Tibial nerve (tissue), 4 donors: ENCODE results near the gene CRYBG1.

Experiments
- CTCF ChIP-seq, 5 experiments: fragments of 200-600 bp in 3 of 5; fragments of 450-650 bp in 2 of 5; sonication (generic) in 3 of 5; IDR thresholded peaks; one replicate each; pipeline ENCODE4 v1.5.1; 2016 to 2019; ENCODE audit warnings: antibody characterized with exemption in 5 of 5, mild to moderate bottlenecking in 3 of 5, moderate library complexity in 2 of 5
- EP300 ChIP-seq, 2 donors: sonication (generic); formaldehyde crosslinking; IDR thresholded peaks; one replicate each; pipeline ENCODE4 v1.6.1; 2017; ENCODE audit warnings: antibody characterized with exemption in 2 of 2, mild to moderate bottlenecking in 1 of 2
- POLR2A ChIP-seq, 2 donors: fragments of 450-650 bp; IDR thresholded peaks; one replicate each; pipeline ENCODE4 v1.6.1; 2017; ENCODE audit warnings: antibody characterized with exemption in 2 of 2, mild to moderate bottlenecking in 2 of 2, moderate library complexity in 2 of 2

GRCh38 chr6:106422534-106422933, 62.0 kb downstream of the CRYBG1 start:
- TF ChIP-seq CTCF (IDR thresholded peaks at IDR 0.05) (no peak), POLR2A (IDR thresholded peaks at IDR 0.05) (no peak), EP300 (IDR thresholded peaks at IDR 0.05) (no peak)
